ENCODE data around the gene GPR55.

GPR55 gene

GRCh38 chr2:230922951-230923717 is 1.9 kb downstream of the GPR55 start:
- TF ChIP-seq SPI1 (IDR thresholded peaks at IDR 0.05; ENCODE audit: borderline replicate concordance, low read depth), result no peak
- TF ChIP-seq CTCF (IDR thresholded peaks at IDR 0.05; ENCODE audit: insufficient read depth, low read length), result no peak
- TF ChIP-seq GABPA (IDR thresholded peaks at IDR 0.05; ENCODE audit: low read depth), result no peak
- TF ChIP-seq POLR2AphosphoS5 (IDR thresholded peaks at IDR 0.05; ENCODE audit: low read depth), result no peak
- TF ChIP-seq REST (IDR thresholded peaks at IDR 0.05; ENCODE audit: insufficient replicate concordance, low read depth), result no peak
- H3K4me3 ChIP-seq (replicated peaks; ENCODE audit: insufficient read depth, low read length), result no peak overlapping the region
- H3K27ac ChIP-seq (replicated peaks), result no peak overlapping the region
- DNase-seq (ENCODE audit: low read depth in 1 of 2, low spot score in 1 of 2), result no peak
- no peaks in the 10 kb centered on the region for H3K27me3 ChIP-seq (ENCODE audit: insufficient read depth, poor library complexity, severe bottlenecking)

GRCh38 chr2:230921806-230922595 is 3.0 kb downstream of the GPR55 start:
- H3K27ac ChIP-seq (replicated peaks), result no peak overlapping the region
- H3K4me3 ChIP-seq (replicated peaks; ENCODE audit: insufficient read depth, low read length), result no peak overlapping the region
- H3K27me3 ChIP-seq (ENCODE audit: insufficient read depth, poor library complexity, severe bottlenecking), result no peaks in the 10 kb centered on the region
- TF ChIP-seq SPI1 (IDR thresholded peaks at IDR 0.05; ENCODE audit: borderline replicate concordance, low read depth) (no peak), POLR2AphosphoS5 (IDR thresholded peaks at IDR 0.05; ENCODE audit: low read depth) (no peak), REST (IDR thresholded peaks at IDR 0.05; ENCODE audit: insufficient replicate concordance, low read depth) (no peak), CTCF (IDR thresholded peaks at IDR 0.05; ENCODE audit: insufficient read depth, low read length) (no peak), GABPA (IDR thresholded peaks at IDR 0.05; ENCODE audit: low read depth) (no peak)
- no peak for DNase-seq (ENCODE audit: low read depth in 1 of 2, low spot score in 1 of 2)

- no peak overlapping the region for H3K27ac ChIP-seq (replicated peaks)
- H3K27me3 ChIP-seq (ENCODE audit: insufficient read depth, poor library complexity, severe bottlenecking), result no peaks in the 10 kb centered on the region
- no peak for DNase-seq (ENCODE audit: low read depth in 1 of 2, low spot score in 1 of 2)
- no peak overlapping the region for H3K4me3 ChIP-seq (replicated peaks; ENCODE audit: insufficient read depth, low read length)
- TF ChIP-seq GABPA (IDR thresholded peaks at IDR 0.05; ENCODE audit: low read depth) (no peak), REST (IDR thresholded peaks at IDR 0.05; ENCODE audit: insufficient replicate concordance, low read depth) (no peak), SPI1 (IDR thresholded peaks at IDR 0.05; ENCODE audit: borderline replicate concordance, low read depth) (no peak), CTCF (IDR thresholded peaks at IDR 0.05; ENCODE audit: insufficient read depth, low read length) (no peak), POLR2AphosphoS5 (IDR thresholded peaks at IDR 0.05; ENCODE audit: low read depth) (no peak)
These were observed 4.9 kb downstream of the GPR55 start for GRCh38 chr2:230920167-230920566.

Data from HL-60 (cell line).